ENCODE measurements around the gene TBC1D7. TPM values are rescaled to one million over a fixed set of nuclear protein-coding genes. Genes with fewer than 3 reads are reported as not detected.
"Not testable (repeated sequence)": the region's sequence is repeated elsewhere in the genome, so short reads cannot be mapped to it uniquely, and the experiment has no call there.

Gene TBC1D7
- total RNA-seq, 2 experiments from 2014 or later = 21.3 to 23.8 TPM

- DNase-seq (no peak), ATAC-seq (no peak)
- peaks cover 19% of the 10 kb centered on the region for H3K4me1 Mint-ChIP-seq (ENCODE audit: low read depth)
- peak; percentile 75 for TF ChIP-seq CTCF (IDR thresholded peaks at IDR 0.05)
- H3K27ac Mint-ChIP-seq = no peak overlapping the region
- intact Hi-C loops (cut with micrococcal nuclease) = loop anchor here (5.0 to 10.0 kb wide), 2 partner anchors 134 to 153 kb away; partner anchors contain the start of gene GFOD1
- no peaks in the 10 kb centered on the region for H3K9me3 Mint-ChIP-seq
- ChIA-PET POLR2A (interaction anchor here (1.0 to 2.0 kb wide), 2 partner anchors 193 to 243 kb away, joined by 3 to 6 read pairs; partner anchors contain the start of gene SIRT5), CTCF (interaction anchor here (0.6 to 4.5 kb wide), 21 partner anchors 8 to 420 kb away, joined by 3 to 27 read pairs (median 3); partner anchors contain the start of gene SIRT5)
- no peaks in the 10 kb centered on the region for H3K36me3 Mint-ChIP-seq (ENCODE audit: low read depth)
- H3K4me3 Mint-ChIP-seq = no peak overlapping the region
- H3K27me3 Mint-ChIP-seq = no peaks in the 10 kb centered on the region
Measured at GRCh38 chr6:13331516-13332348, 3.4 kb upstream of the TBC1D7 start.

GRCh38 chr6:13328875-13329183 is 492 bp upstream of the TBC1D7 start:
- Mint-ChIP-seq H3K4me1 (ENCODE audit: low read depth) (peaks cover 22% of the 10 kb centered on the region), H3K27me3 (no peaks in the 10 kb centered on the region), H3K36me3 (ENCODE audit: low read depth) (peaks cover 7% of the 10 kb centered on the region), H3K9me3 (no peaks in the 10 kb centered on the region), H3K4me3 (peak overlapping the region; percentile 93), H3K27ac (peak overlapping the region; percentile 93)
- ChIA-PET POLR2A (interaction anchor here (0.8 to 2.6 kb wide), 12 partner anchors 14 to 286 kb away, joined by 3 to 11 read pairs (median 4); partner anchors contain the start of genes GFOD1, NOL7 and SIRT5), CTCF (interaction anchor here (0.7 to 3.9 kb wide), 15 partner anchors 17 to 691 kb away, joined by 3 to 19 read pairs (median 5); partner anchors contain the start of genes GFOD1, NOL7 and SIRT5)
- intact Hi-C loops (cut with micrococcal nuclease) = loop anchor here (5.0 kb wide), 1 partner anchor 417 kb away; no protein-coding TSS in a partner anchor
- TF ChIP-seq CTCF (IDR thresholded peaks at IDR 0.05) = no peak
- DNase-seq (no peak), ATAC-seq (no peak)

GRCh38 chr6:13327691-13328075 is 654 bp downstream of the TBC1D7 start:
- no peaks in the 10 kb centered on the region for H3K27me3 Mint-ChIP-seq
- peak overlapping the region; percentile 90 for H3K27ac Mint-ChIP-seq
- peak overlapping the region; percentile 93 for H3K4me3 Mint-ChIP-seq
- intact Hi-C loops (cut with micrococcal nuclease) = loop anchor here (5.0 kb wide), 1 partner anchor 415 kb away; no protein-coding TSS in a partner anchor
- no peaks in the 10 kb centered on the region for H3K9me3 Mint-ChIP-seq
- ATAC-seq (no peak), DNase-seq (peak; percentile 15)
- ChIA-PET POLR2A (interaction anchor here (0.6 to 2.6 kb wide), 9 partner anchors 13 to 877 kb away, joined by 3 to 11 read pairs (median 4); partner anchors contain the start of genes GFOD1, NOL7 and RANBP9), CTCF (interaction anchor here (1.0 to 2.7 kb wide), 10 partner anchors 8 to 416 kb away, joined by 3 to 16 read pairs (median 5); partner anchors contain the start of genes GFOD1, NOL7 and SIRT5)
- H3K4me1 Mint-ChIP-seq (ENCODE audit: low read depth) = peaks cover 22% of the 10 kb centered on the region
- peaks cover 8% of the 10 kb centered on the region for H3K36me3 Mint-ChIP-seq (ENCODE audit: low read depth)
- TF ChIP-seq CTCF (IDR thresholded peaks at IDR 0.05) = no peak

GRCh38 chr6:13326031-13326586 is 2.2 kb downstream of the TBC1D7 start:
- intact Hi-C loops (cut with micrococcal nuclease) = loop anchor here (5.0 kb wide), 1 partner anchor 414 kb away; no protein-coding TSS in a partner anchor
- ATAC-seq, H3K4me3 Mint-ChIP-seq, H3K9me3 Mint-ChIP-seq, DNase-seq, POLR2A ChIA-PET, H3K27me3 Mint-ChIP-seq, CTCF ChIA-PET, H3K27ac Mint-ChIP-seq: not testable (repeated sequence)
- Mint-ChIP-seq H3K4me1 (ENCODE audit: low read depth) (peaks cover 22% of the 10 kb centered on the region), H3K36me3 (ENCODE audit: low read depth) (peaks cover 14% of the 10 kb centered on the region)

- H3K9me3 Mint-ChIP-seq = no peaks in the 10 kb centered on the region
- ATAC-seq = no peak
- intact Hi-C loops (cut with micrococcal nuclease) = no loop called here
- H3K36me3 Mint-ChIP-seq (ENCODE audit: low read depth) = peaks cover 47% of the 10 kb centered on the region
- DNase-seq = no peak
- H3K4me3 Mint-ChIP-seq = no peak overlapping the region
- POLR2A ChIA-PET = interaction anchor here (0.6 to 1.3 kb wide), 2 partner anchors 8 to 18 kb away, joined by 3 to 4 read pairs; no protein-coding TSS in a partner anchor
- no peak for TF ChIP-seq CTCF (IDR thresholded peaks at IDR 0.05)
- no peaks in the 10 kb centered on the region for H3K4me1 Mint-ChIP-seq (ENCODE audit: low read depth)
- CTCF ChIA-PET = interaction anchor here (1.0 kb wide), 1 partner anchor 102 kb away, joined by 3 read pairs; no protein-coding TSS in a partner anchor
- H3K27ac Mint-ChIP-seq = no peak overlapping the region
- H3K27me3 Mint-ChIP-seq = no peaks in the 10 kb centered on the region
Measured at GRCh38 chr6:13319891-13320564, 8.3 kb downstream of the TBC1D7 start.

All from activated CD8-positive, alpha-beta T cell treated with anti-CD3 and anti-CD28 coated beads for 36 hours (primary cell).